Neutrophil (primary cell): ENCODE results near the gene RANBP6.

ENCODE experiments used
- H3K27ac ChIP-seq: fragments of 200-600 bp; sonication (generic); 2 replicates; pipeline ENCODE4 v1.5.1; 2016; ENCODE audit warnings: mild to moderate bottlenecking, moderate library complexity
- H3K27me3 ChIP-seq: fragments of 200-600 bp; sonication (generic); 2 replicates; pipeline ENCODE4 v1.6.0; 2016; ENCODE audit warnings: mild to moderate bottlenecking
- H3K36me3 ChIP-seq: fragments of 200-600 bp; sonication (generic); 2 replicates; pipeline ENCODE4 v1.5.1; 2017
- H3K4me1 ChIP-seq, 2 experiments: fragments of 200-600 bp in 1 of 2; sonication (generic) in 1 of 2; 1 replicate in 1 of 2; 2 replicates in 1 of 2; pipeline versions ENCODE4 v1.5.1 to v1.6.1; 2013 to 2016; ENCODE audit warnings: low read depth in 1 of 2, low read length in 1 of 2, mild to moderate bottlenecking in 1 of 2, moderate library complexity in 1 of 2; ENCODE audit not compliant: control insufficient read depth in 1 of 2, insufficient read depth in 1 of 2
- H3K4me3 ChIP-seq, 2 experiments: fragments of 200-600 bp in 1 of 2; sonication (generic) in 1 of 2; 1 replicate in 1 of 2; 2 replicates in 1 of 2; pipeline ENCODE4 v1.5.1; 2013 to 2016; ENCODE audit warnings: low read depth in 1 of 2, low read length in 1 of 2, mild to moderate bottlenecking in 1 of 2, moderate library complexity in 1 of 2
- H3K9me3 ChIP-seq: fragments of 200-600 bp; sonication (generic); 2 replicates; pipeline ENCODE4 v1.5.1; 2016
- CTCF ChIP-seq: fragments of 200-600 bp; sonication (generic); IDR thresholded peaks from 2 replicates; pipeline ENCODE4 v1.5.1; 2016; ENCODE audit warnings: antibody characterized with exemption

RANBP6 gene

GRCh38 chr9:6045364-6045763 lies 29.9 kb upstream of the RANBP6 start:
- H3K9me3 ChIP-seq = no peaks in the 10 kb centered on the region
- H3K27me3 ChIP-seq = peaks cover 12% of the 10 kb centered on the region
- no peaks in the 10 kb centered on the region for H3K36me3 ChIP-seq
- H3K27ac ChIP-seq = no peak overlapping the region
- H3K4me1 ChIP-seq = no peaks in the 10 kb centered on the region
- no peak for TF ChIP-seq CTCF
- H3K4me3 ChIP-seq = no peak overlapping the region

- no peak for TF ChIP-seq CTCF
- H3K4me1 ChIP-seq = no peaks in the 10 kb centered on the region
- no peaks in the 10 kb centered on the region for H3K9me3 ChIP-seq
- H3K36me3 ChIP-seq = no peaks in the 10 kb centered on the region
- H3K27me3 ChIP-seq = no peaks in the 10 kb centered on the region
- H3K4me3 ChIP-seq = no peak overlapping the region
- no peak overlapping the region for H3K27ac ChIP-seq
Measured at GRCh38 chr9:6040077-6040476, 24.7 kb upstream of the RANBP6 start.

GRCh38 chr9:6036391-6036790 lies 21.0 kb upstream of the RANBP6 start:
- Histone ChIP-seq H3K4me1 (no peaks in the 10 kb centered on the region), H3K27ac (no peak overlapping the region), H3K9me3 (no peaks in the 10 kb centered on the region), H3K4me3 (no peak overlapping the region), H3K27me3 (peaks cover 31% of the 10 kb centered on the region), H3K36me3 (no peaks in the 10 kb centered on the region)
- no peak for TF ChIP-seq CTCF

- Histone ChIP-seq H3K36me3 (no peaks in the 10 kb centered on the region), H3K4me3 (no peak overlapping the region), H3K27me3 (peaks cover 45% of the 10 kb centered on the region), H3K27ac (no peak overlapping the region), H3K4me1 (no peaks in the 10 kb centered on the region), H3K9me3 (no peaks in the 10 kb centered on the region)
- no peak for TF ChIP-seq CTCF
Measured at GRCh38 chr9:6034954-6035353, 19.5 kb upstream of the RANBP6 start.

GRCh38 chr9:6029604-6030274 lies 14.3 kb upstream of the RANBP6 start:
- Histone ChIP-seq H3K9me3 (no peaks in the 10 kb centered on the region), H3K36me3 (no peaks in the 10 kb centered on the region), H3K4me3 (no peak overlapping the region), H3K4me1 (no peaks in the 10 kb centered on the region), H3K27ac (no peak overlapping the region), H3K27me3 (peaks cover 76% of the 10 kb centered on the region)
- TF ChIP-seq CTCF = no peak
